ENCODE results near the gene KIAA0753.

Gene KIAA0753

DNA sequence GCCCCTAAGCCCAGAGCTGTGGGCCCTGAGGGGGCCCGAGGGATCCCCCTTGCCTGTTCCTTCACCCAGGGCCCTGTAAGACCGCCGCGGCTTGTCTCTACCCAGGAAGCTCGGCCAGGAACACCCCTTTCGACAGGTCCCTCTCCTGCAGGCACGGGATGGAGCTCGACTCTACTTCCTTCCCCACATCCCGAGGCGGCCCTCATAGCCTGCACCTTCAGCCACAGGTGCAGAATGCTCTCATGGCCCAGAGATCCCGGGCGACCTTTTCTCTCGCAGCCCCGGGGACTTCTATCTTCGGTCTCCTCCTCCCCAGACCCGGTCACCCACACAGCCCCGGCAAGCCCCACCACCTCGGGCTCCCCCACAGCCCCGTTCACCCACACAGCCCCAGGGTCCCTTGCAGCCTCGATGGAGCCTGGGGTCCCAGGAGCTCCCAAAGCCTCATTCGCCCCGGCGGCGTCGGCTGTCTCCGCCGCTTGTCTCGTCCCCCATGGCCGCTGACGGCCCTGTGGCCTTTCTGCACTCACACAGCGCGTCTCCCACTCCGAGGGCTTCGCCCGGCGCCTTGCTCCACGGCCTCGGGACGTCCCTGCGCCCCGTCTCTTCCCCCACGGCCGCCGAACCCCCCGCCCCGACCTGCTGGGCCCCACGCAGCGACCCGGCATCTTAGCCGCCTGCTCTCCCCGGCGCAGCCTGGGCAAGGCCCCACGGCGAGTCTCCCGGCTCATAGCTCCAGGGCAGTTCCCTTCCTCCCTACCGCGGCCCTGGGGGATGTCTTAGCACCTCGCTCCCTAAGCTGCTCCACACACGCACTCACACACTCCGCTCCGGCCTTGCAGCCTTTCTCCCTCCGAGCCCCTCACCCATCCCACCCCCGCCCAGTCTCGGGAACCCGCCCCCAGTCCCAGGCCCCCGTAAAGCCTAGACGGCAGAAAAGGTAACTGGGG lies 650 bp downstream of the KIAA0753 start:
- H3K79me2 ChIP-seq (ENCODE audit: low read length), result peaks cover 37% of the 10 kb centered on the region
- H3K9ac ChIP-seq (ENCODE audit: low read length), result peak overlapping the region; percentile 89
- peak overlapping the region; percentile 95 for H3K4me3 ChIP-seq (ENCODE audit: low read length)
- peaks cover 15% of the 10 kb centered on the region for H3K36me3 ChIP-seq (replicated peaks; ENCODE audit: low read depth, low read length)
- peak overlapping the region; percentile 84 for H3K27ac ChIP-seq (ENCODE audit: low read length)
- no peaks in the 10 kb centered on the region for H3K9me3 ChIP-seq (ENCODE audit: insufficient read depth, low read length)
- TF ChIP-seq EZH2phosphoT487 (IDR thresholded peaks at IDR 0.05; ENCODE audit: low read depth), result no peak
- TF ChIP-seq, protein P1, sequence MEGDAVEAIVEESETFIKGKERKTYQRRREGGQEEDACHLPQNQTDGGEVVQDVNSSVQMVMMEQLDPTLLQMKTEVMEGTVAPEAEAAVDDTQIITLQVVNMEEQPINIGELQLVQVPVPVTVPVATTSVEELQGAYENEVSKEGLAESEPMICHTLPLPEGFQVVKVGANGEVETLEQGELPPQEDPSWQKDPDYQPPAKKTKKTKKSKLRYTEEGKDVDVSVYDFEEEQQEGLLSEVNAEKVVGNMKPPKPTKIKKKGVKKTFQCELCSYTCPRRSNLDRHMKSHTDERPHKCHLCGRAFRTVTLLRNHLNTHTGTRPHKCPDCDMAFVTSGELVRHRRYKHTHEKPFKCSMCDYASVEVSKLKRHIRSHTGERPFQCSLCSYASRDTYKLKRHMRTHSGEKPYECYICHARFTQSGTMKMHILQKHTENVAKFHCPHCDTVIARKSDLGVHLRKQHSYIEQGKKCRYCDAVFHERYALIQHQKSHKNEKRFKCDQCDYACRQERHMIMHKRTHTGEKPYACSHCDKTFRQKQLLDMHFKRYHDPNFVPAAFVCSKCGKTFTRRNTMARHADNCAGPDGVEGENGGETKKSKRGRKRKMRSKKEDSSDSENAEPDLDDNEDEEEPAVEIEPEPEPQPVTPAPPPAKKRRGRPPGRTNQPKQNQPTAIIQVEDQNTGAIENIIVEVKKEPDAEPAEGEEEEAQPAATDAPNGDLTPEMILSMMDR (IDR thresholded peaks at IDR 0.05; ENCODE audit: low read depth, low read length), result no peak
- no peaks in the 10 kb centered on the region for H3K27me3 ChIP-seq (ENCODE audit: low read depth, low read length)
- H4K20me1 ChIP-seq (ENCODE audit: insufficient read depth, low read length), result no peaks in the 10 kb centered on the region
- H3K4me2 ChIP-seq (ENCODE audit: low read length), result peak overlapping the region; percentile 93
- peaks cover 8% of the 10 kb centered on the region for H3K4me1 ChIP-seq (ENCODE audit: low read length)
- peak overlapping the region; percentile 100 for H2AFZ ChIP-seq (ENCODE audit: low read depth, low read length)

DNA sequence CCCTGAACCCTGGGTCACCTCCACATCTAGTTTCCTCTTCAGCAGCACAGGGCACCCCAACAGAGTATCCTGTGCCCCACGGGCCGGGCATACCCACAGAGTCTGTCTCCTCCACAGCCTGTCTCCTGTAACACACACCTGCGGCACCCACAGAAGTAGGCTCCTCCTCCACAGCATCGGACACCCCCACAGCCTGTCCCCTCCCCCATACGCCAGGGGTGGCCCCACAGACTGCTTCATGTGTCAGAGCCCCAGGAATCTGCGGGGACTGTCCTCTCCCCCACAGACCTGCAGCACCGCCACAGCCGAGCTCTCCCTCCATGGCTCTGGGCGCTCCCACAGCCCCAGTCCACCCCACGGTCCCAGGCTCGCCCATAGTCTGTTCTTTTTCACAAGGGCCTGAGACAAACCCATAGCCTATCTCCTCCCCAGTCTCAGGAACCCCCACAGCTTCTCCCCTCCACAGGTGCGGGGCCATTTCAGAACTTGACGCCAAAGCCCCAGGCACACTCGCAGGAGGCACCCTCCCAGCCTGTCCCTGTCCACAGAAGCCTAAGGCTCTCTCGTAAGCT lies 1.4 kb downstream of the KIAA0753 start:
- no peak overlapping the region for H3K27ac ChIP-seq (ENCODE audit: low read length)
- H3K4me3 ChIP-seq (ENCODE audit: low read length), result peak overlapping the region; percentile 95
- H3K9me3 ChIP-seq (ENCODE audit: insufficient read depth, low read length), result no peaks in the 10 kb centered on the region
- no peak overlapping the region for H2AFZ ChIP-seq (ENCODE audit: low read depth, low read length)
- H3K27me3 ChIP-seq (ENCODE audit: low read depth, low read length), result no peaks in the 10 kb centered on the region
- H3K4me2 ChIP-seq (ENCODE audit: low read length), result peak overlapping the region; percentile 93
- peaks cover 12% of the 10 kb centered on the region for H3K36me3 ChIP-seq (replicated peaks; ENCODE audit: low read depth, low read length)
- no peaks in the 10 kb centered on the region for H4K20me1 ChIP-seq (ENCODE audit: insufficient read depth, low read length)
- peaks cover 8% of the 10 kb centered on the region for H3K4me1 ChIP-seq (ENCODE audit: low read length)
- H3K79me2 ChIP-seq (ENCODE audit: low read length), result peaks cover 37% of the 10 kb centered on the region
- peak overlapping the region; percentile 89 for H3K9ac ChIP-seq (ENCODE audit: low read length)
- no peak for TF ChIP-seq EZH2phosphoT487 (IDR thresholded peaks at IDR 0.05; ENCODE audit: low read depth)
- TF ChIP-seq, protein P1 (IDR thresholded peaks at IDR 0.05; ENCODE audit: low read depth, low read length), result no peak

DNA sequence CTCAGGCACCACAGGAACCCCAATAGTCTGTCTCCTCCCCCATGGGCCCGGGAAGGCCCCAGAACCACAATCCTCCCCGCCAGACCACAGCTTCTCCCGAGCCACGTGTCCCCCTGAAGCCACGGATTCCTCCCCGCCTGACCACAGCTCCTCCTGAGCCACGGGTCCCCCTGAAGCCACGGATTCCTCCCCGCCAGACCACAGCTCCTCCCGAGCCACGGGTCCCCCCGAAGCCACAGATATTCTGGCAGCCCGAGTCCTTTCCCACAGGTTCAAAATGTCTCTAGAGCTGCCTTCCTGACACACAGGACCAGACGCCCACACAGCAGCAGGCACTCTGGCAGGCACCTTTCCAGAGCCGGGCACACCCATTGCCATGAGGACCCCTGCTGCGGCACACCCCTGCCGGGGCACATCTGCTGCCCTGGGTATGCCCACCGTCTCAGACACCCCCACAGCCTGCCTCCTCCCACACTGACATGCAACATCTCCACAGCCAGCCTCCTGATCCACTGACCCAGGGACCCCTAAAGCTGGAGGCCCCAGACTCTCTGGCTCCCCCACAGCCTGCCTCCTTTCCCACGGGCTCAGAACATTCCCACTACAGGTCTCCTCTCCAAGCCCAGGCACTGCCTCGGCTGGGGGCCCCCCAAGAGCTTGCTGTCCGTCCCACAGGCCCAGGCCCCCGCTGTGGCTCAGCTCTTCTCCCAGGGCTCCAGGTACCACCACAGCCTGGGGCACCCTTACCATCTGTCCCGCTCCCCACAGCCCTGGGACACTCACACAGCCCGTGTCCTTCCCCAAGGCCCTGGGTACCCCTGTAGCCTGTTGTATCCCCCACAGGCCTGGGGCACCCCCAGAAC lies 2.2 kb downstream of the KIAA0753 start:
- no peak overlapping the region; the same call in 1 of the 2 replicates for H3K4me2 ChIP-seq (ENCODE audit: low read length)
- H3K9me3 ChIP-seq (ENCODE audit: insufficient read depth, low read length), result no peaks in the 10 kb centered on the region
- H3K4me3 ChIP-seq (ENCODE audit: low read length), result no peak overlapping the region
- H3K4me1 ChIP-seq (ENCODE audit: low read length), result peaks cover 8% of the 10 kb centered on the region
- H2AFZ ChIP-seq (ENCODE audit: low read depth, low read length), result no peak overlapping the region
- H3K79me2 ChIP-seq (ENCODE audit: low read length), result peaks cover 37% of the 10 kb centered on the region
- no peaks in the 10 kb centered on the region for H4K20me1 ChIP-seq (ENCODE audit: insufficient read depth, low read length)
- H3K27ac ChIP-seq (ENCODE audit: low read length), result no peak overlapping the region
- H3K27me3 ChIP-seq (ENCODE audit: low read depth, low read length), result no peaks in the 10 kb centered on the region
- TF ChIP-seq, protein P1 (IDR thresholded peaks at IDR 0.05; ENCODE audit: low read depth, low read length), result no peak
- no peak for TF ChIP-seq EZH2phosphoT487 (IDR thresholded peaks at IDR 0.05; ENCODE audit: low read depth)
- H3K36me3 ChIP-seq (replicated peaks; ENCODE audit: low read depth, low read length), result peaks cover 11% of the 10 kb centered on the region
- H3K9ac ChIP-seq (ENCODE audit: low read length), result no peak overlapping the region
